DND-41 (cell line): ENCODE data around the gene PLA2G15.

Experiments used
- ATAC-seq: fragments of 200-7000 bp; cut with Tn5 transposase; 3 replicates; pipeline ENCODE4 v1.9.1; 2021; ENCODE audit warnings: low read depth; ENCODE audit not compliant: insufficient read depth
- DNase-seq: peaks from one replicate; pipeline ENCODE4 v3.0.0-alpha.2; 2020
- H2AFZ ChIP-seq: 2 replicates; pipeline ENCODE4 v1.6.0; 2012; ENCODE audit warnings: low read depth, low read length
- H3K27ac ChIP-seq: 2 replicates; pipeline ENCODE4 v1.5.1; 2012; ENCODE audit warnings: low read length, inconsistent platforms
- H3K27me3 ChIP-seq: fragments of 200-600 bp; sonication (generic); 2 replicates; pipeline ENCODE4 v1.6.0; 2012; ENCODE audit warnings: low read length, mild to moderate bottlenecking, inconsistent platforms; ENCODE audit not compliant: insufficient read depth, poor library complexity
- H3K36me3 ChIP-seq: 2 replicates; pipeline ENCODE4 v1.5.1; 2012; ENCODE audit warnings: low read length, inconsistent platforms; ENCODE audit not compliant: insufficient read depth
- H3K4me1 ChIP-seq: 2 replicates; pipeline ENCODE4 v1.5.1; 2012; ENCODE audit warnings: mild to moderate bottlenecking, low read length; ENCODE audit not compliant: insufficient read depth
- H3K4me2 ChIP-seq: 2 replicates; pipeline ENCODE4 v1.6.0; 2012; ENCODE audit warnings: mild to moderate bottlenecking, moderate library complexity, low read length, inconsistent platforms; ENCODE audit not compliant: insufficient read depth
- H3K4me3 ChIP-seq, 2 experiments: fragments of 200-600 bp in 1 of 2; shearing (Covaris generic) in 1 of 2; 2 replicates each; pipeline ENCODE4 v1.5.1; 2012 to 2016; ENCODE audit warnings: inconsistent platforms in 2 of 2, low read length in 2 of 2, mild to moderate bottlenecking in 2 of 2, low read depth in 1 of 2, moderate library complexity in 1 of 2
- H3K79me2 ChIP-seq: 2 replicates; pipeline ENCODE4 v1.6.0; 2012; ENCODE audit warnings: low read length, inconsistent platforms; ENCODE audit not compliant: insufficient read depth
- H3K9ac ChIP-seq: 2 replicates; pipeline ENCODE4 v1.6.0; 2012; ENCODE audit warnings: low read depth, mild to moderate bottlenecking, inconsistent platforms, low read length, moderate library complexity
- H3K9me3 ChIP-seq: 2 replicates; pipeline ENCODE4 v1.5.1; 2012; ENCODE audit warnings: low read length, moderate library complexity, mild to moderate bottlenecking, inconsistent platforms; ENCODE audit not compliant: insufficient read depth, severe bottlenecking
- H4K20me1 ChIP-seq: 2 replicates; pipeline ENCODE4 v1.6.0; 2012; ENCODE audit warnings: low read length; ENCODE audit not compliant: insufficient read depth
- CTCF ChIP-seq: IDR thresholded peaks from 2 replicates; pipeline ENCODE4 v1.5.1; 2012; ENCODE audit warnings: borderline replicate concordance, low read length, moderate library complexity, mild to moderate bottlenecking; ENCODE audit not compliant: poor library complexity, severe bottlenecking; ENCODE audit errors: extremely low read depth
- EZH2 ChIP-seq: IDR thresholded peaks from 3 replicates; pipeline ENCODE4 v1.6.1; 2012; ENCODE audit warnings: borderline replicate concordance, low read depth, mild to moderate bottlenecking, moderate library complexity, low read length, inconsistent platforms; ENCODE audit not compliant: severe bottlenecking

The PLA2G15 gene

DNA sequence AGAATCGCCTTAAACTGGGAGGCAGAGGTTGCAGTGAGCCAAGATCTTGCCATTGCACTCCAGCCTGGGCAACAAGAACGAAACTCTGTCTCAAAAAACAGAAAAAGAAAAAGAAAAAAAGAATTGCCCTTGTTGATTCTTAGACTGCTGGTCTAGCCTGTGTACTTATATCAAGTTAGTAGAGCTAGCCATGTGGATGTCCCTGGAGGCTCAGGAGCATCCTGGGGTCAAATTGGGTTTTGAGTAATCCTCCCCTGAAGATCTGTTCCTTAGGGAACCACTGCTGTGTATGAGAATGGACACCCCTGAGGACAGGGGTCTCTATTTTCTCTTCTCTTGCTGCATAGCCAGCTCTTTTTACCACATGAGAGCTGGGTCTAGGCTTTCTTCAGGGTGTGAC, 44.0 kb downstream of the PLA2G15 start:
- Histone ChIP-seq H3K79me2 (peaks cover 77% of the 10 kb centered on the region), H3K27me3 (no peaks in the 10 kb centered on the region), H3K9me3 (no peaks in the 10 kb centered on the region), H3K36me3 (peaks cover 88% of the 10 kb centered on the region), H3K4me2 (no peak overlapping the region), H3K27ac (no peak overlapping the region), H3K9ac (no peak overlapping the region), H3K4me1 (peaks cover 34% of the 10 kb centered on the region), H4K20me1 (peaks cover 41% of the 10 kb centered on the region), H2AFZ (no peak overlapping the region), H3K4me3 (no peak overlapping the region)
- no peak for ATAC-seq
- TF ChIP-seq EZH2, result no peak
- DNase-seq, result no peak

DNA sequence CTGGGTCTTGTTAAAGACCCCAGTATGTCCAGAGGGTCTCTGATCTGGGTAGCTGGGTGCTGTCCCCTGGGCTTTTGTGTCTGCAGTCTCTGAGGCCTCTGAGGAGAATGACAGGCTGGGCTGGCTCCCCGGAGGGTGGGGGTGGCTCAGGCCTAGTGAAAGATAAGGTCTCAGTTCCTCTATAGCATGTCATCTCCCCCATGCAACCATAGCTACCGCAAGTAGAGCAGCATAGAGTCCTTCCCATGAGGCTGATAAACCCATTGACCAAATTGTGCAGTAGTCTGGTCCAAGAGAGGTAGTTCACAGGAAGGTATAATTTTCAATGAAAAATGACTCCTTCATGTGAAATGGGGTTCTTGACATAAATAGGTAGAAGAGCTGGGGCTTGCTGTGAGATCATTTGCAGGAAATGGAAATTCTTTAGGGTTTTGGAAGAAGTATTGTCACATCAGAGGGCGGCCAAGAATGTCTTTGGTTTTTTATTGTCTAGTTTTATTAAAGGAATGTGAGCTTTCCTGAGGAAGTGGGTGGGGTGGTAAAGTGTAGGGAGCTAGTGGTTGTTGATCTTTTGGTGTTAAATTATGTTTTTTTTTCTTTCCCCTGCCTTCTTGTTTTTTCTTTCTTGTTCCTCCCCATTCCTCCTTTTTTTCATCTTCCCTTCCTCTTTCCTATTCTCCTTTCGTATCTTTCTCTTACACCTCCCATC, 44.6 kb downstream of the PLA2G15 start:
- H3K79me2 ChIP-seq, result peaks cover 76% of the 10 kb centered on the region
- no peak for ATAC-seq
- H3K9ac ChIP-seq, result no peak overlapping the region

GRCh38 chr16:68290450-68290849, 45.3 kb downstream of the PLA2G15 start:
- Histone ChIP-seq H3K27me3 (no peaks in the 10 kb centered on the region), H3K9ac (no peak overlapping the region), H3K36me3 (peaks cover 84% of the 10 kb centered on the region), H3K9me3 (no peaks in the 10 kb centered on the region), H4K20me1 (peaks cover 44% of the 10 kb centered on the region), H3K4me2 (no peak overlapping the region), H3K79me2 (peaks cover 69% of the 10 kb centered on the region), H3K27ac (no peak overlapping the region), H3K4me1 (peaks cover 22% of the 10 kb centered on the region), H3K4me3 (no peak overlapping the region), H2AFZ (no peak overlapping the region)
- ATAC-seq, result no peak
- no peak for DNase-seq
- TF ChIP-seq CTCF (no peak), EZH2 (no peak)

More for the DNA sequence above, 44.6 kb downstream of the PLA2G15 start:
- TF ChIP-seq EZH2, result no peak
- no peak for TF ChIP-seq CTCF
- peaks cover 89% of the 10 kb centered on the region for H3K36me3 ChIP-seq
- H3K27ac ChIP-seq, result no peak overlapping the region
- H3K4me1 ChIP-seq, result peaks cover 29% of the 10 kb centered on the region
- H3K4me2 ChIP-seq, result no peak overlapping the region
- no peak overlapping the region for H2AFZ ChIP-seq
- H4K20me1 ChIP-seq, result peaks cover 44% of the 10 kb centered on the region
- no peak overlapping the region for H3K4me3 ChIP-seq
- no peaks in the 10 kb centered on the region for H3K27me3 ChIP-seq
- no peaks in the 10 kb centered on the region for H3K9me3 ChIP-seq
- no peak for DNase-seq

DNA sequence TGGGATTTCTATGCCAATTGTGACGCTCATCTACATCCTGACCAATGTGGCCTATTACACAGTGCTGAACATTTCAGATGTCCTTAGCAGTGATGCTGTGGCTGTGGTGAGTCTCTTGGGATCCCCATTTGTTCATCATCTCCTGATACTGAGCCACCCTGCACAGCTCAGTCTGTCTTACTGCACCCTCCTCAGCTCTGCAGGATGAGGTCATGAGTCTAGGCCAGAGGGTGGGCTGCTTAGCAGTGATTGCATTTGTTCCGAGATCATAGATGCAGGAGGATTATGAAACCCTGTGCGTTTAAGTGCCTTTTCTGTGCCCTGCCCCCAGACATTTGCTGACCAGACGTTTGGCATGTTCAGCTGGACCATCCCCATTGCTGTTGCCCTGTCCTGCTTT, 46.1 kb downstream of the PLA2G15 start:
- H3K9me3 ChIP-seq, result no peaks in the 10 kb centered on the region
- peaks cover 89% of the 10 kb centered on the region for H3K36me3 ChIP-seq
- ATAC-seq (no peak), DNase-seq (no peak)
- TF ChIP-seq CTCF (no peak), EZH2 (no peak)
- no peak overlapping the region for H2AFZ ChIP-seq
- peaks cover 14% of the 10 kb centered on the region for H3K4me1 ChIP-seq
- H3K9ac ChIP-seq, result no peak overlapping the region
- H4K20me1 ChIP-seq, result peaks cover 49% of the 10 kb centered on the region
- H3K4me2 ChIP-seq, result no peak overlapping the region
- no peak overlapping the region for H3K27ac ChIP-seq
- H3K79me2 ChIP-seq, result peaks cover 68% of the 10 kb centered on the region
- H3K27me3 ChIP-seq, result no peaks in the 10 kb centered on the region
- H3K4me3 ChIP-seq, result no peak overlapping the region
